Astrocyte (in vitro differentiated cells and primary cell): Measurements from ENCODE around the gene THUMPD1. TPM values are rescaled to one million over a fixed set of nuclear protein-coding genes. Genes with fewer than 3 reads are reported as not detected.
"Not testable (repeated sequence)": the region's sequence is repeated elsewhere in the genome, so short reads cannot be mapped to it uniquely, and the experiment has no call there.

Experiments
- DNase-seq: peaks from one replicate; pipeline ENCODE4 v3.0.0-alpha.2; 2010; ENCODE audit warnings: low read depth
- FAIRE-seq: peaks from 2 replicates; lab custom pipeline; 2011; peaks lifted over from hg19 to GRCh38; lab: Jason Lieb, UNC
- H2AFZ ChIP-seq: 2 replicates; pipeline ENCODE4 v1.6.0; 2012; ENCODE audit warnings: low read depth, low read length, inconsistent platforms
- H3K27ac ChIP-seq: 2 replicates; pipeline ENCODE4 v1.5.1; 2011; ENCODE audit warnings: low read depth, low read length, inconsistent platforms
- H3K27me3 ChIP-seq: 2 replicates; pipeline ENCODE4 v1.6.0; 2011; ENCODE audit warnings: low read length, inconsistent platforms; ENCODE audit not compliant: insufficient read depth
- H3K36me3 ChIP-seq: 2 replicates; pipeline ENCODE4 v1.5.1; 2011; ENCODE audit warnings: low read length, inconsistent platforms; ENCODE audit not compliant: insufficient read depth
- H3K4me1 ChIP-seq: 2 replicates; pipeline ENCODE4 v1.5.1; 2011; ENCODE audit warnings: low read length, inconsistent platforms; ENCODE audit not compliant: insufficient read depth
- H3K4me2 ChIP-seq: 2 replicates; pipeline ENCODE4 v1.6.0; 2012; ENCODE audit warnings: low read length, inconsistent platforms
- H3K4me3 ChIP-seq: 2 replicates; pipeline ENCODE4 v1.5.1; 2011; ENCODE audit warnings: low read depth, mild to moderate bottlenecking, low read length, inconsistent platforms; ENCODE audit not compliant: insufficient read depth
- H3K79me2 ChIP-seq: 2 replicates; pipeline ENCODE4 v1.6.0; 2012; ENCODE audit warnings: mild to moderate bottlenecking, low read length, inconsistent platforms; ENCODE audit not compliant: insufficient read depth
- H3K9ac ChIP-seq: 2 replicates; pipeline ENCODE4 v1.6.0; 2012; ENCODE audit warnings: mild to moderate bottlenecking, low read length, inconsistent platforms
- H3K9me3 ChIP-seq: 2 replicates; pipeline ENCODE4 v1.5.1; 2012; ENCODE audit warnings: low read depth, mild to moderate bottlenecking, low read length, inconsistent platforms; ENCODE audit not compliant: insufficient read depth
- H4K20me1 ChIP-seq: 2 replicates; pipeline ENCODE4 v1.6.0; 2012; ENCODE audit warnings: low read length, inconsistent platforms; ENCODE audit not compliant: insufficient read depth
- H3K27ac Mint-ChIP-seq: one replicate; pipeline ENCODE4 v1.8.0; 2021; ENCODE audit warnings: mild to moderate bottlenecking, mixed read lengths; ENCODE audit not compliant: unreplicated experiment
- H3K27me3 Mint-ChIP-seq: one replicate; pipeline ENCODE4 v1.8.0; 2021; ENCODE audit warnings: low read depth, mixed read lengths; ENCODE audit not compliant: unreplicated experiment
- H3K36me3 Mint-ChIP-seq: one replicate; pipeline ENCODE4 v1.8.0; 2021; ENCODE audit warnings: low read depth, mixed read lengths; ENCODE audit not compliant: unreplicated experiment
- H3K4me1 Mint-ChIP-seq: one replicate; pipeline ENCODE4 v1.8.0; 2021; ENCODE audit warnings: low read depth, mixed read lengths; ENCODE audit not compliant: unreplicated experiment
- H3K4me3 Mint-ChIP-seq: one replicate; pipeline ENCODE4 v1.8.0; 2021; ENCODE audit warnings: mild to moderate bottlenecking, moderate library complexity, mixed read lengths; ENCODE audit not compliant: unreplicated experiment
- H3K9me3 Mint-ChIP-seq: one replicate; pipeline ENCODE4 v1.8.0; 2021; ENCODE audit warnings: mild to moderate bottlenecking, mixed read lengths; ENCODE audit not compliant: unreplicated experiment
- CTCF ChIP-seq: IDR thresholded peaks from 2 replicates; pipeline ENCODE4 v1.5.1; 2011; ENCODE audit warnings: low read depth, mild to moderate bottlenecking, inconsistent platforms, low read length, moderate library complexity; ENCODE audit not compliant: insufficient read depth
- EZH2 ChIP-seq: IDR thresholded peaks from 2 replicates; pipeline ENCODE4 v1.6.1; 2012; ENCODE audit warnings: mild to moderate bottlenecking, low read length, inconsistent platforms; ENCODE audit not compliant: insufficient read depth
- total RNA-seq: library from RNA; stranded (reverse); gene quantifications from 2 replicates; pipeline ENCODE4 v1.2.1, GENCODE V29; 2021

The THUMPD1 gene
- total RNA-seq, 1 donor from 2014 or later: 28.6 TPM

GRCh38 chr16:20726661-20727060 lies 15.0 kb downstream of the THUMPD1 start:
- no peak overlapping the region for H2AFZ ChIP-seq
- no peak for DNase-seq
- no peaks in the 10 kb centered on the region for H3K27me3 Mint-ChIP-seq
- no peaks in the 10 kb centered on the region for H3K4me1 ChIP-seq
- no peak for FAIRE-seq
- no peak overlapping the region for H3K4me2 ChIP-seq
- H3K36me3 Mint-ChIP-seq: no peaks in the 10 kb centered on the region
- H3K36me3 ChIP-seq: no peaks in the 10 kb centered on the region
- H3K27me3 ChIP-seq: no peaks in the 10 kb centered on the region
- no peaks in the 10 kb centered on the region for H3K4me1 Mint-ChIP-seq
- H3K9ac ChIP-seq: no peak overlapping the region
- H3K79me2 ChIP-seq: no peaks in the 10 kb centered on the region
- no peak overlapping the region for H3K4me3 Mint-ChIP-seq
- no peak overlapping the region for H3K27ac Mint-ChIP-seq
- no peak overlapping the region for H3K27ac ChIP-seq
- H3K9me3 Mint-ChIP-seq: no peaks in the 10 kb centered on the region
- TF ChIP-seq CTCF (no peak), EZH2 (no peak)
- H3K9me3 ChIP-seq: no peaks in the 10 kb centered on the region
- no peaks in the 10 kb centered on the region for H4K20me1 ChIP-seq
- no peak overlapping the region for H3K4me3 ChIP-seq

GRCh38 chr16:20720251-20720650 lies 21.4 kb downstream of the THUMPD1 start:
- Histone ChIP-seq H3K9ac (no peak overlapping the region), H3K9me3 (no peaks in the 10 kb centered on the region), H3K27me3 (no peaks in the 10 kb centered on the region), H3K27ac (no peak overlapping the region), H3K4me1 (no peaks in the 10 kb centered on the region), H3K4me2 (no peak overlapping the region), H3K4me3 (no peak overlapping the region), H4K20me1 (no peaks in the 10 kb centered on the region), H3K36me3 (no peaks in the 10 kb centered on the region), H2AFZ (no peak overlapping the region), H3K79me2 (no peaks in the 10 kb centered on the region)
- peaks cover 5% of the 10 kb centered on the region for H3K36me3 Mint-ChIP-seq
- DNase-seq: no peak
- H3K27ac Mint-ChIP-seq: no peak overlapping the region
- H3K4me3 Mint-ChIP-seq: no peak overlapping the region
- no peak for FAIRE-seq
- peaks cover 7% of the 10 kb centered on the region for H3K27me3 Mint-ChIP-seq
- no peaks in the 10 kb centered on the region for H3K4me1 Mint-ChIP-seq
- TF ChIP-seq EZH2: no peak
- no peak for TF ChIP-seq CTCF
- peaks cover 2% of the 10 kb centered on the region for H3K9me3 Mint-ChIP-seq

GRCh38 chr16:20717718-20718117 lies 23.9 kb downstream of the THUMPD1 start:
- H3K27me3 ChIP-seq, H3K4me3 ChIP-seq, H3K36me3 Mint-ChIP-seq, H3K36me3 ChIP-seq, H3K79me2 ChIP-seq, H4K20me1 ChIP-seq, H3K4me1 Mint-ChIP-seq, H3K27ac ChIP-seq, H3K9me3 ChIP-seq, FAIRE-seq, H3K4me1 ChIP-seq, H3K27ac Mint-ChIP-seq, H2AFZ ChIP-seq, H3K9me3 Mint-ChIP-seq, H3K9ac ChIP-seq, H3K4me3 Mint-ChIP-seq, DNase-seq, H3K4me2 ChIP-seq: not testable (repeated sequence)
- H3K27me3 Mint-ChIP-seq: peaks cover 10% of the 10 kb centered on the region
